AG08395 (cell line): ENCODE results near the gene VSTM5.

Experiments
- DNase-seq: peaks from one replicate; pipeline ENCODE4 v3.0.0; 2012; ENCODE audit warnings: mixed read lengths, low spot score

The VSTM5 gene

DNA sequence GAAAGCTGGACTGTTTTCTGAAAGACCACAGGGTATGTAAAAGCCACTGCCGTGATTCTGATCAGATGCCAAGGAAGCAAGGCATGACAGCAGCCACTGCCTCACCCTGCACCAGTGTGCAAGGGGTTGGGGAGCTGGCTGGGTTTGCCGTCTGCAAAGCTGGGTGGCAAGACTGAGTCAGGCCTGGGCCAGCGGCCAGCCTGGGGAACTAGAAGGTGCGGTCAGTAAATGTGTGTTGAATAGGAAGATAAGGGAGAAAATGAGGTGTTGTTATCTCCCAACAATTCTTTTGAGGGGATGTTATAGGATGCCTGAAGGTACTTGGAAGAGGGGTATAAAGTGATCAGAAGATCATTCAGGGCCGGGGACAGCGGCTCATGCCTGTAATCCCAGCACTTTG, 8.0 kb downstream of the VSTM5 start:
- peak; percentile 77 for DNase-seq

DNA sequence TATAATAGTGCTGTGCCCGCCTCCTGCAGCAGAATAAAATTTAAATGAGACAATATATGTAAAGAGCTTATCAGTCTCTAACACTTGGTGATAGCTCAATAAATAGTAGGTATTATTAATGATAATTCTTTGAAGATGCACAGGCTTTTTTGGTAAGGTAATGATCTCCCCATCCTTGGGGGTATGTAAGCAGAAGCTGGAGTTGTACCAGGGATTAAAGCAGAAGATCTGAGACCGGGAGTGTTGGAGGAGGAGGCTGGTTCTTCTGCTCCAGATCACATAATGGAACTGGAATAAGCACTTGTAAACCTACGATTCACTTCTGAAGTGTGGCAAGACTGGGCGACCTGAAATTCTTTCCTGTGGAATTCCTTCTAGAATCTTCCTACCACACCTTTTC, 8.4 kb downstream of the VSTM5 start:
- DNase-seq: no peak

DNA sequence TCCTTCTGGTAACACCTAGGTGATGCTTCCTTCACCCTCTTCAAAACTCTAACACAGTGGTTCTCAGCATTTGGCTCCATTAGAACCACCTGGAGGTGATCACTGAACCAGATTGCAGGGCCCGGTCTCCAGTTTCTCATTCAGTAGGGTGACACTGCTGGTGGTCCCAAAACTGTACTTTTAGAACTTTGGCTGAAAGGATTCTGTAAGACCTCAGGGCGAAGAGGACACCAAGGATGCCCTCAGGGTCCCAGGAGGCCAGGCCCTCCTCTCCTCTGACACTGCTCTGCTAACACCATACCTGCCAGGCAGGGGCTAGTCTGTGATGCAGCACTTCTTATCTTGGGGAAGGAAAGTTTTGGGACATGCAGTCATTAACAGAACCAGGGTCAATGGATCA, 9.0 kb downstream of the VSTM5 start:
- DNase-seq: no peak

DNA sequence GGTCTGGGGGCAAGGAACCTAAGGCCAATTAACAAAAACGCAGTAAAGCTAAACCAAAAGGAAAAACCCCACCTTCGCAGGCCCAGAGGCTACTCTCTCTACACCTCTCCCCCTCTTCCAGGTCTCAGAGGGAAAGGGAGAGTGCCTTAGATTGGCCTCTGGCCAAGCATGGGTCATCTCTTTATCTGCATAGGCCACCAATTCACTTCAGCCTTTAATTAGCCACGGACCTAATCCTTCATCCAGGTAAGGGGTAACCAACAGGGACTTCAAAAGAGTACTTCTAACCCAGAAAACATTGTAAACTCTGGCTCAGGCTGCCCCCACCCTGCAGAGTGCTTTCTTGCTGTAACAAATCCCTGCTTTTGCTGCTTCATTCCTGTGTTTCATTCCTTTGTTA, 9.4 kb downstream of the VSTM5 start:
- no peak for DNase-seq

DNA sequence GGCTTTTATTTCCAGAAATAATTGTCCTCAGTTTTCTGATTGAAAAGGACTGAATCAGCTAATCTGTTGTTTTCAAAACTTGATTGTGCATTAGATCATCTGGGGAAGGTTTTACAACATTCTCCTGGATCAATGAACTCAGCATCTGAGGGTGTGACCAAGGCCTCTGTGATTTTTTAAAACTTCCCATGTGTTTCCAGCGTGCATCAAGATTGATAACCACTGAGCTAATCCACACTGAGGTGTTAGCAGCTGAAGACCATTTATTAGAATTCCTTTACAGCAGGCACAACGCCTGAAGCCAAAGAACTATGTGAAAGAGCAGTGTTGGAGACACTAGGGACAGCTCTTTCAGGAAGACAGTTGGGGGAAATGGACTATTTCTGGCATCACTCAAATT, 10.2 kb downstream of the VSTM5 start:
- no peak for DNase-seq

DNA sequence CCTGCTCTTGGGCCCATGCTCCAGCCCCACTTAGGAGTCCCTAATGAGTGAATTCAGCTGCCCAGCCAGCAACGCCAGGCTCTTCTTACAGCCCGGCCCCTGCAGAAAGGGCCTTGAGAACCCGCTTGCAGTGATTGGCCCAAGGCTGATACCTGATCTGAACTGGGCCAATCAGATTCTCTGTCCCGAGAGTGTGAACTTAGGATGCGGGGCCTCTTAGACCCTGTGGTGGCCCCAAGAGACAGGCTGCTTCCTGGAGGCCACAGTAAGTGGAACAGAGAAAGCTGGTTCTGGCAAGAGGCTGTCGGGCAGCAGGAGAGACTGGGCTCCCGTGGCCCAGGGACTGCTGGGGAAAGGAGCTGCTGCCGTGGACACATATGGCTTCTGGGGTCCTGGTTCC, 11.5 kb downstream of the VSTM5 start:
- DNase-seq: no peak

DNA sequence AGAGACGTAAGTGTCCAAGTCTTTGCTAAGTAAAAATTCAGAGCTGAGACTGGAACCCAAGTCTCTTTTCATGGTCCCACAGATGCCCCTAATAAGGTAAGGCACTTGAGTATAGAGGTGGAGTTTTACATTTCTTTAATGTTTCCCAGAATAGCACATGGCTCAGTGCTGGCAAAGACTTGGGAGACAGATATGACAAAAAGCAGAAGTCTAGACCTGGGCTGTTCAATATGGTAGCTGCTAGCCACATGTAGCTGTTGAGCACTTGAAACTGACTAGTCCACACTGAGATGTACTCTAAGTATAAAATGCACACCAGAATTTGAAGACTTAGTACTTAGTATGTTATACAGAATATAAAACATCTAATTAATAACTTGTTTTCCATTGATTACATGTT, 17.6 kb downstream of the VSTM5 start:
- no peak for DNase-seq

DNA sequence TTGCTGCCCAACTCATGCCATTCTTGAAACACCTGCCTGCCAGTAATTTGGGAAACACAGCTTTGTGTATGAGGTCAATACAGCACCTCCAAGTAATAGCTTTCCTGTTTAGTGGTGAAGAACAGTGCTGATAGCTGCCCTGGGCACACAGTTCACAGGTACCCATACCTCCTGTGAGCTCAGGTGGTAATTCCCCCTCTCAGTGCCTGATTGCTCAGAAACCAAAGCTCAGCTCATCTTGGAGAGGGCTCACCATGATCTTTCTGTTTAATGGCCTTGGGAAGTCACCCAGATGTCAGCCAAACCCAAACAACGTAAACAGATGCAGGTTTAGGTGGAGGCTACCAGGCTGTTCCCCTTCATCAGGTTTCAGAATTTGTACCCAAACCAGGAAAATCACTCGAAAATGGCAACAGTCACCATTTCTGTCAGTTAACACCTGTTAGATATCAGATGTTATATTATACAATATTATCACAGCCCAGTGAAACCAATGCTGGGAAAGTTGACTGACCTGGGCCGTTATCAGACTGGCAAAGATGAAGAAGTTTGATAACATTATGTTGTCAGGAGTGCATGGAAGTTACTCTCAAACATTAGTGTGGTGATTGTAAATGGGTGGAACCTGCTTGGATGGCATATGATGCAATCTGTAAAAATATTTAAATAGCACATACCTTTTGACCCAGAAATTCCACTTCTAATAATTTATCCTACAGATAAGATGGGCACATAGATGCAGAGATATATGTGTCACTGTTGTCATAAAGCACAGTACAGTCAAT, 18.9 kb downstream of the VSTM5 start:
- no peak for DNase-seq

DNA sequence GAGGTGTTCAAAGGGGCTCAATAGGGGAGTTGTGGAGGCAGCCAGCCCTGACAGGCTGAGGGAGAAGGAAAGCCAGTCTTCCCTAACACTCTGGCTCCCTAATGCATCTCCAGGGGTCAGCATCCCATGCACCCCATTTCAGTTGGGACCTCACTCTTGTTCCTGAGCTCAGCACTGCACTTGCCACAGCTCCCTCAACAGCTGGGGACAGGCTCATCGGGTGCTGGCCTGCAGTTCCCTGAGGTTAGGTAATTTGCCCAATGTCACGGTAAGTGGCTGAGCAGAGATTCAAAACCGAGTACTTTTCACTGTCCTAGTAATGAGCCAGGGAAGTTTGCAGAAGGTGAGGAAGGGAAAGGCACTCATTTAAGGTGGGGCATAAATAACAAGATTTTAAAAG, 20.8 kb downstream of the VSTM5 start:
- no peak for DNase-seq

DNA sequence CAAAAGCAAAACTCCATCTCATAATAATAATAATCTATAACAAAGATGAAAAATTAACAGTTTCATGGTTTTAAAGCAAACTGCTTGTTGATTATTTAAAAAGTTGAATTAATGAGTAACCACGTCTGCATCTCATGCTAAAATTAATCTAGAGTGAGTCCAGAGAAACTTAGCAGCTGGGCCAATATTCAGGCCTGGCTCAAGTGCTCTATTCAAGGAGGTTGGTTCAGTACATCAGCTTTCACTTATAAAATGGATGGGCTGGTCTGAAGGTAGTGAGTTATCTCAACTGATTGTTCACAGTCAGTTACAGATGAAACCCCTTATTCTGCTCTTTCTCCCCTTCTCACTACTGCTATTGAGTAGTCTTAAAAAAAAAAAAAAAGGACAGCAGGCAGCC, 23.1 kb downstream of the VSTM5 start:
- no peak for DNase-seq

DNA sequence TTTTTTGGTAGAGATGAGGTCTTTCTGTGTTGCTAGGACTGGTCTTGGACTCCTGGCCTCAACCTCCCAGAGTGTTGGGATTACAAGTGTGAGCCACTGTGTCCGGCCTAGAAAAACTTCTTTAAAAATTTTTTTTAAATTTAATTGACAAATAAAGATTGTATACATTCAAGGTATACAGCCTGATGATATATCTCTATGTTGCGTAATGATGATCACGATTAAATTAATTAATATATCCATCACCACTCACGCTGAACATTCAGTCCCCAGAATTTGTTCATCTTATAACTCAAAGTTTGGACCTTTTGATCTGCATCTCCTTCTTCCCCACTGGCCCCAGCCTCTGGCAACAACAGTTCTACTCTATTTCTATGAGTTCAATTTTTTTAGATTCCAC, 27.2 kb downstream of the VSTM5 start:
- DNase-seq: no peak

DNA sequence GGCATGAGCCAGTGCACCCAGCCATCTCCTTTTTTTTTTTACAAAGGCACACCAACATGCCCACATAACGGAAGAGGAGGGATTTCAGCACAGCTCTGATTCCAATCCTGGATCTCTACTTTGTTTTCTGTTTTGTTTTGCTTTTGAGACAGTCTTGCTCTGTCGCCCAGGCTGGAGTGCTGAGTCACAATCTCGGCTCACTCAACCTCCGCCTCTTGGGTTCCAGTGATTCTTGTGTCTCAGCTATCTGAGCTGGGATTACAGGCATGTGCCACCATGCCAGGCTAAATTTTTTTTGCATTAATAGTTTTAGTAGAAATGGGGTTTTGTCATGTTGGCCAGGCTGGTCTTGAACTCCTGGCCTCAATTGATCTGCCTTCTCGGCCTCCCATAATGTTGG, 28.1 kb downstream of the VSTM5 start:
- DNase-seq: no peak

DNA sequence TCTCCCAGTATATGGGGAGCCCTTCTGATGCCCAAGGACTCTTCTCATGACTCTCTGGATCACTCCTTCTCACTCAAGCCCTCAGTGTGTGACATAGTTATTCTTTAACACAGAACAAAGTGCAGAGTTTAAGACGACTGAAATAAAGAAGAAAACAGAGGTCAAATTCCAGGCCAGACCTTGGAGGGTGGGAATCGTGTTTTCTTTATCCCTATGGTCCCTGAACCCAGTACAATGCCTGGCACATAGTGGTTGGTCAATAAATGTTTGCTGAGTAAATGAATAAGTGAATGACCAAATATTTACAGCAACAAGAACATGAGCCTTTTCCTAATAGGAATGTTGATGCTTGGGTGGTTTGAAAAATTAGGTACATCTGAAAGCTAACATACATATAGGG, 28.8 kb downstream of the VSTM5 start:
- no peak for DNase-seq

DNA sequence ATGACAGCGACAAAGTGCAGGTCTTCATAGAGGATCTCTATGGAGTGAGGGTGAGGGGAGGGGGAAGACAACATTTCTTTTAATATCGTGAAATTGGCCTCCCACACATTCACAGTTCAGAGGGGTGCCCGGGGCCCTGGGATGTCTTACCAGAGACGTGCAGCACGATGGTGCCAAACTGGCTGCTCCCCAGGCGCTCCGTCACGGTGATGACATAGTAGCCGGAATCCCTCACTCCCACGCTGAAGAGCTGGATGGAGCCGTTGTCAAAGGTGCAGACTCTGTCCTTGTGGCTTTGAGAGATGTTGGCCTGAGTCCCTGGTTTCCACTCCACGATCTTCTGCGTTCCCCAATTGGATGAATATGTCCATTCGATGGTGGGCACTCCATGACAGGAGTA, 29.6 kb downstream of the VSTM5 start:
- no peak for DNase-seq

DNA sequence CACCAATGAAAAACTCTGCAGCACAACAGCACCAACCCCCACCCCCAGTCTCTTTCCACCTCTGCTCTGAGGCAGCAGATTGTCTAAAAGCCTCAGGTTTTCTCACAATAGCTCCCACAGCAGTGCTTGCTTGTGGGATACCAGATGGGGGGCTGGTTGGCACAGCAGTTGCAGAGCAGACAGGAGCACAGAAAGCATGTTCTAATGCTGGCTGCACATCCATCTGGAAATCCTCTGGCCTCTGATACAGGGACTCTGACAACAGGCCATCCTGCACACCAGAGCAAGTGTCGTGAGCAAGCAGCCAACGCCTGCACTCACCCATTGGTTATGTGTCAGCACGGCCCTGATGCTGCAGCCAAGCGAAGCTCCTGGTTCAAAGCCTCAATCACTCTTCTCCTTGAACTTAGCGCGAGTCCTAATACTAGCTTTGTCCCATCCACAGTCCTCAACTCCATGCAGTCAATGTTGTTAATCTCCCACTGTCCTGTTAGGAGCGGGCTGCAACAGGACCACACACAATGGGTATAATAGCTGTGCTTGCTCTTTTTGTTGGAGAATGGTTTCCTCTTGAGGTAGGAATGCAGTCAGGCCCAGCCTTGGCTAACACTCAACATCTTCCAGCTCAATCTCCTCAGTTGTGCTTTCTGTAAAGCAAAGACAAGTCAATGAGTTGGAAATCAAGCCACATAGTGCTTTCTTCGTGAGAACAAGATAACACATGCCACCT, 30.3 kb downstream of the VSTM5 start:
- DNase-seq: no peak

DNA sequence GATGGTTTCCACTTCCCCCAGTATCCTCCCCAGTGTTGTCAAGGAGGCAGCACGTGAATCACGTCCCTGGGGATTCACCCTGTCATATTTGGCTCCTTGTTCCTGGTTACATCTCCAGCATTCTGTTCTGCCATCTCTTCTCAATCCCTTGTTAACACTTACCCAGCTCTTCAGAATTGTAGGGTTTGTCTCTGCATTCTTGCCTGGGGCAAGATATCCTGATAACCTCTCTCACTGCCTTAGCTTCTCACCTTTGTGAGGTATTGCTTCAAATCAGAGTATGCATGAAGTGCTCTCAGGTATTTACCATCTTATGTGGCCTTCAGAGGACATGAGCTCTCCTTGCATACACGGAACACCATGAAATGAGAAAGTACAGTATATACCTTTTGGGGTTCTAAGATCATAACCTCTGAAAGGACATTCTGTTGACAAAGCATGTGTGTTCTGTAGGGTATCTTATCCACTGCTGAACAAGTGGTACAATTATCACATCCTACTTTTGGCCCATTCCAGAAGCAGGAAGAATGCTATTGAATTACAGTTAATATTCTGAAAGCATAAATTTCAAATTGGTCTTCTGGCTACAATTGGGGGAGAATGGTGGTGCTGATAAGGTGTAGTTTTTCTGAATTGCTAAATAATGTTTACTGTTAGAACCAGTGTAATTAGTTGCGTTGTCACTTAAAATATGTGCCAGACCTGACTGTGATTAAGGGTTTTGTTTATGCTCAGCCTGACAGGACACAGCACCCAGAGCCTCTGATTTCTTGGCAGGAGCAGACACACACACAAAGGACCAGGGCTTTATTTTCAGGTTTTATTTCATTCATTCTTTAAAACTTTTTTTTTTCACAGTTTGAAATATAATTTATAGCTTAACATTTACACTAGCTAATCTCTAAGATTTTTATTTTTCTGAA, 32.7 kb downstream of the VSTM5 start:
- no peak for DNase-seq

DNA sequence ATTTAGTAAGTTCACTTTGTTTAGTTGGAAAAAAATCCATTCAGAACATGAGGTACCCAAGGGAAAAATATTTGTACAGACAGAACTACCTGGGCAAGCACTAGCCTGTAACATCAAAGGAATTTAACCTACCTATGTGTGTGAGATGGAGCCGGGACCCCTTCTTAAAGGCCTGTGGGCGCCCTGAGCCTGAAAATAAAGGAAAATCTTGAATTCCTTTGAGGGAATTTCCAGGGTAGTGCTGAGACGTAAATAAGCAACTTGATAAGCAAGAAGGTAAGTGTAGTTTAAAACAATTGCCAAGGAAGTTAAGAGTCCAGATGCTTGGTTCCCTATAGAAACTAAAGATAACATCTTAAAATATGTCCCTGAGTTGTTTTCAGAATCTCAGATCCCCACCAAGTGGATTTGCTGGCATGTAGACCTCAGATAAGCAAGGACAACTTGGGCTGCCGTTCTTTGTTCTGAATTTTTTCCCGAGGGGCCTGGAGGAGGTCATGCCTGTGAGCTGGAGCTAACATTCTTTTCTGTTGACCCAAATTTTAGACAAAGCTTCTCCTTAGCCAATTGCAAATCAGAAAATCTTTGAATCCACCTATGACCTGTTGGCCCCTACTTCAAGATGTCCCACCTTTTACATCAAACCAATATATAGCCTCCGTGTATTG, 35.3 kb downstream of the VSTM5 start:
- DNase-seq: no peak

DNA sequence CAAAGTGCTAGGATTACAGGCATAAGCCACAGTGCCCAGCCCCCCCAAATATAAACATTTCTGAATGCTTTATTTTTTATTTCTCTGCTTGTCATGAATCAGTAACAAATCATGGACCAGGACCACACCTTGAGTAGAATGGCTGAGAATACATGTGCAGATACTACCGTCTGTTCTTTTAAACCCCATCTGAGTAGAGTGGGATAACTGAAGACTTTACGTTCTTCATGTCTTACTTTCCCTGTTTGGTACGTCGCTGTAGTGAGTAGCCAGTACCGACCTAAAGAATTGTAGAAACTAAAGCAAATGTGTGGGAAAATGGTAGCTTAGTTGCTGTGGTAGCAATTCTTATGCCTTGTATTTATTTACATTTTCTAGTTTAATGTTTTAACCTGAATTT, 36.4 kb downstream of the VSTM5 start:
- no peak for DNase-seq

DNA sequence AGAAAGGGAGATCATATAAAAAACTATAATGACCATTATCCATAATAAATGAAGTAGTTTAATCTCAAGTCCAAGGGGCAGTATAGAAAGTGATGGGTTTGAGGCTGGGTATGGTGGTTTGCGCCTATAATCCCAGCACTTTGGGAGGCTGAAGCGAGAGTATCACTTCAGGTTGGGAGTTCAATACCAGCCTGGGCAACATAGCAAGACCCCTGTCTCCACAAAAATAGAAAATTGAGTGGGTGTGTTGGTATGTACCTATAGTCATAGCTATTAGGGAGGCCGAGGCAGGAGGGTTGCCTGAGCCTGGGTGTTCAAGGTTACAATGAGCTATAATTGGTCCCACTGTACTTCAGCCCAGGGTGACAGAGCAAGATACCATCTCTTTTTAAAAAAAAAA, 42.4 kb downstream of the VSTM5 start:
- DNase-seq: no peak

DNA sequence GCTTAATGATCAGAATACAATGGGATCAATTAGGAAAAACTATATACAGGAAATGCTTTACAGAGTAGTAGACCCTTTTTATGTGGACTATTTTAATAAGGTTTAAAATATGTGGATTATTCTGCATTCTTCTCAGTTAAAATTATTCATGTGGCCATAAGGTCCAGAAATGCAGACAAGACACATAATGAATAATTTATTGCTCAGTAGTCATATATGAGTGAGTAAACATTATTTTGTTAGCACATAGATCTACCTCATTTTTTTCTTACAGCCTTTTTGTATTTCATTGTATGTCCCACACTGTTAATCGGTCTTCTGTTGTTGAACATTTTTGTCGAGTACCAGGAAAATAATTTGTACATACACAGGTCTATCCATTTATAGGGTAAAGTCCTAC, 45.5 kb downstream of the VSTM5 start:
- DNase-seq: no peak

DNA sequence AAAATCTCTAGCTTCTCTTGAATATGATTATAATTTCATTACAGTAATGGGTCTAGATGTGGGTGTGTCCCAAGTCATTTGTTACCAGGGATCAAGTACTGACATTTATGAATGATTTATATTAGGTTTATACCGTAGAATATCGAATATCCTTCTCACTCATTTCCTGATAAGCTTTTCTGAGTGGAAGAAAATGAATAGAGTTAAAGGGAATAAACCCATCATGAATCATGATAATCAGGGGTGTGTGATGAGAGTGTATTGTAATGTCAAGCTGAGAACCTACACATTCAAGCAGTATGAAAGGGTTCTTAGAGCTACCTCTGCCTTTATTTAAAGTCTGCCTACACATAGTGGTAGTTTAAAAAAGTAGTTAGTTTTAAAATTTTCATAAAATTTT, 49.1 kb downstream of the VSTM5 start:
- no peak for DNase-seq
